ENCODE results near the gene TRIM54.
A peak's percentile ranks its signal among the peaks of the same experiment; 100 is the strongest.

TRIM54 gene

GRCh38 chr2:27356382-27357181, 74.4 kb downstream of the TRIM54 start, which contains the start of gene GTF3C2:
TSS of gene GTF3C2 (minus strand) at chr2:27356764. CDS start at chr2:27343554, 13,210 bp downstream.
- peak; percentile 95 for DNase-seq (ENCODE audit: low read depth)
